Astrocyte (in vitro differentiated cells and primary cell): ENCODE results near the gene SPTY2D1. TPM values are rescaled to one million over a fixed set of nuclear protein-coding genes. Genes with fewer than 3 reads are reported as not detected.
"Not testable (repeated sequence)": the region's sequence is repeated elsewhere in the genome, so short reads cannot be mapped to it uniquely, and the experiment has no call there.

Experiments used
- DNase-seq: peaks from one replicate; pipeline ENCODE4 v3.0.0-alpha.2; 2010; ENCODE audit warnings: low read depth
- FAIRE-seq: peaks from 2 replicates; lab custom pipeline; 2011; peaks lifted over from hg19 to GRCh38; lab: Jason Lieb, UNC
- H2AFZ ChIP-seq: 2 replicates; pipeline ENCODE4 v1.6.0; 2012; ENCODE audit warnings: low read depth, low read length, inconsistent platforms
- H3K27ac ChIP-seq: 2 replicates; pipeline ENCODE4 v1.5.1; 2011; ENCODE audit warnings: low read depth, low read length, inconsistent platforms
- H3K27me3 ChIP-seq: 2 replicates; pipeline ENCODE4 v1.6.0; 2011; ENCODE audit warnings: low read length, inconsistent platforms; ENCODE audit not compliant: insufficient read depth
- H3K36me3 ChIP-seq: 2 replicates; pipeline ENCODE4 v1.5.1; 2011; ENCODE audit warnings: low read length, inconsistent platforms; ENCODE audit not compliant: insufficient read depth
- H3K4me1 ChIP-seq: 2 replicates; pipeline ENCODE4 v1.5.1; 2011; ENCODE audit warnings: low read length, inconsistent platforms; ENCODE audit not compliant: insufficient read depth
- H3K4me2 ChIP-seq: 2 replicates; pipeline ENCODE4 v1.6.0; 2012; ENCODE audit warnings: low read length, inconsistent platforms
- H3K4me3 ChIP-seq: 2 replicates; pipeline ENCODE4 v1.5.1; 2011; ENCODE audit warnings: low read depth, mild to moderate bottlenecking, low read length, inconsistent platforms; ENCODE audit not compliant: insufficient read depth
- H3K79me2 ChIP-seq: 2 replicates; pipeline ENCODE4 v1.6.0; 2012; ENCODE audit warnings: mild to moderate bottlenecking, low read length, inconsistent platforms; ENCODE audit not compliant: insufficient read depth
- H3K9ac ChIP-seq: 2 replicates; pipeline ENCODE4 v1.6.0; 2012; ENCODE audit warnings: mild to moderate bottlenecking, low read length, inconsistent platforms
- H3K9me3 ChIP-seq: 2 replicates; pipeline ENCODE4 v1.5.1; 2012; ENCODE audit warnings: low read depth, mild to moderate bottlenecking, low read length, inconsistent platforms; ENCODE audit not compliant: insufficient read depth
- H4K20me1 ChIP-seq: 2 replicates; pipeline ENCODE4 v1.6.0; 2012; ENCODE audit warnings: low read length, inconsistent platforms; ENCODE audit not compliant: insufficient read depth
- H3K27ac Mint-ChIP-seq: one replicate; pipeline ENCODE4 v1.8.0; 2021; ENCODE audit warnings: mild to moderate bottlenecking, mixed read lengths; ENCODE audit not compliant: unreplicated experiment
- H3K27me3 Mint-ChIP-seq: one replicate; pipeline ENCODE4 v1.8.0; 2021; ENCODE audit warnings: low read depth, mixed read lengths; ENCODE audit not compliant: unreplicated experiment
- H3K36me3 Mint-ChIP-seq: one replicate; pipeline ENCODE4 v1.8.0; 2021; ENCODE audit warnings: low read depth, mixed read lengths; ENCODE audit not compliant: unreplicated experiment
- H3K4me1 Mint-ChIP-seq: one replicate; pipeline ENCODE4 v1.8.0; 2021; ENCODE audit warnings: low read depth, mixed read lengths; ENCODE audit not compliant: unreplicated experiment
- H3K4me3 Mint-ChIP-seq: one replicate; pipeline ENCODE4 v1.8.0; 2021; ENCODE audit warnings: mild to moderate bottlenecking, moderate library complexity, mixed read lengths; ENCODE audit not compliant: unreplicated experiment
- H3K9me3 Mint-ChIP-seq: one replicate; pipeline ENCODE4 v1.8.0; 2021; ENCODE audit warnings: mild to moderate bottlenecking, mixed read lengths; ENCODE audit not compliant: unreplicated experiment
- CTCF ChIP-seq: IDR thresholded peaks from 2 replicates; pipeline ENCODE4 v1.5.1; 2011; ENCODE audit warnings: low read depth, mild to moderate bottlenecking, inconsistent platforms, low read length, moderate library complexity; ENCODE audit not compliant: insufficient read depth
- EZH2 ChIP-seq: IDR thresholded peaks from 2 replicates; pipeline ENCODE4 v1.6.1; 2012; ENCODE audit warnings: mild to moderate bottlenecking, low read length, inconsistent platforms; ENCODE audit not compliant: insufficient read depth
- total RNA-seq: library from RNA; stranded (reverse); gene quantifications from 2 replicates; pipeline ENCODE4 v1.2.1, GENCODE V29; 2021

SPTY2D1 gene
- total RNA-seq, 1 donor from 2014 or later = 24.4 TPM

GRCh38 chr11:18650859-18651557 lies 16.9 kb upstream of the SPTY2D1 start:
- no peaks in the 10 kb centered on the region for H3K27me3 ChIP-seq
- H3K36me3 ChIP-seq = no peaks in the 10 kb centered on the region
- Mint-ChIP-seq H3K27me3 (no peaks in the 10 kb centered on the region), H3K4me1 (no peaks in the 10 kb centered on the region), H3K27ac (no peak overlapping the region), H3K9me3 (no peaks in the 10 kb centered on the region), H3K4me3 (peak overlapping the region; percentile 54), H3K36me3 (no peaks in the 10 kb centered on the region)
- H3K27ac ChIP-seq = no peak overlapping the region
- H3K4me1 ChIP-seq = no peaks in the 10 kb centered on the region
- no peak overlapping the region for H3K4me2 ChIP-seq
- no peak overlapping the region for H3K4me3 ChIP-seq
- H4K20me1 ChIP-seq = no peaks in the 10 kb centered on the region
- H3K9ac ChIP-seq = no peak overlapping the region
- DNase-seq (no peak), FAIRE-seq (no peak)
- H3K79me2 ChIP-seq = no peaks in the 10 kb centered on the region
- TF ChIP-seq EZH2 = no peak
- TF ChIP-seq CTCF = peak; percentile 50
- H3K9me3 ChIP-seq = no peaks in the 10 kb centered on the region
- no peak overlapping the region for H2AFZ ChIP-seq

- no peak for DNase-seq
- no peaks in the 10 kb centered on the region for H3K4me1 ChIP-seq
- no peaks in the 10 kb centered on the region for H3K4me1 Mint-ChIP-seq
These were observed 16.2 kb upstream of the SPTY2D1 start for GRCh38 chr11:18650353-18650752.

GRCh38 chr11:18643034-18643433 lies 8.9 kb upstream of the SPTY2D1 start:
- not testable (repeated sequence) for H3K9me3 Mint-ChIP-seq, H3K4me1 Mint-ChIP-seq, DNase-seq, H3K9me3 ChIP-seq, H4K20me1 ChIP-seq, H2AFZ ChIP-seq, H3K4me2 ChIP-seq, H3K27ac ChIP-seq, H3K4me3 Mint-ChIP-seq, H3K4me3 ChIP-seq, H3K27ac Mint-ChIP-seq, FAIRE-seq, H3K4me1 ChIP-seq, H3K36me3 ChIP-seq, H3K79me2 ChIP-seq, H3K9ac ChIP-seq, H3K27me3 ChIP-seq, H3K36me3 Mint-ChIP-seq
- H3K27me3 Mint-ChIP-seq = peaks cover 10% of the 10 kb centered on the region

More at GRCh38 chr11:18650353-18650752, 16.2 kb upstream of the SPTY2D1 start:
- Histone ChIP-seq H3K36me3 (no peaks in the 10 kb centered on the region), H3K9me3 (no peaks in the 10 kb centered on the region), H3K27ac (no peak overlapping the region), H3K4me2 (no peak overlapping the region), H3K9ac (no peak overlapping the region), H3K4me3 (no peak overlapping the region), H3K79me2 (no peaks in the 10 kb centered on the region), H2AFZ (no peak overlapping the region), H4K20me1 (no peaks in the 10 kb centered on the region), H3K27me3 (no peaks in the 10 kb centered on the region)
- Mint-ChIP-seq H3K36me3 (no peaks in the 10 kb centered on the region), H3K9me3 (no peaks in the 10 kb centered on the region), H3K27ac (no peak overlapping the region), H3K27me3 (no peaks in the 10 kb centered on the region), H3K4me3 (no peak overlapping the region)
- no peak for FAIRE-seq
- no peak for TF ChIP-seq EZH2
- no peak for TF ChIP-seq CTCF
